ENCODE data around the gene CYTH1.

CYTH1 gene

DNA sequence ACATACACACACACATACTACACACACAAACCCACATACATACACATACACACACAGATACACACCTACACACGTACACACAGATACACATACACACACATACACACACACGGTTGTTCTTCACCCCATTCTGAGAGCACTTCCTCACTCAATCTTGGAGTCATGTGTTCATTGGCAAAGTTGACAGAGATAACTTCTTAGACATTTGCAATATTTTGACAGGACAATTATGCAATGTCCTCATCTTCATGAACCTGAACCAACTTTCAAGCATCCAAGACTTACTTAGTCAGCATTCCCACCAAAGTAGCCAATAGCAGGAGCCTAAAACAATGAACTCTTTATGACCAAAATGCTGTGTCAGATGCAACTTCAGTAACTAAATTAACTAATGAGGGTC, 127.7 kb downstream of the CYTH1 start:
- no peak for ATAC-seq
- no peak for TF ChIP-seq CSDC2 (CRISPR knock-in tag; IDR thresholded peaks at IDR 0.05)
- no peak for TF ChIP-seq ISL1 (CRISPR knock-in tag; IDR thresholded peaks at IDR 0.05)
- no peak for TF ChIP-seq ESRRG (CRISPR knock-in tag; IDR thresholded peaks at IDR 0.05)
- no peak for TF ChIP-seq ARNTL (CRISPR knock-in tag; IDR thresholded peaks at IDR 0.05; ENCODE audit: borderline replicate concordance, low read depth)
- no peak for TF ChIP-seq GLIS3 (CRISPR knock-in tag; IDR thresholded peaks at IDR 0.05)
- no peak for TF ChIP-seq ZNF70 (CRISPR knock-in tag; IDR thresholded peaks at IDR 0.05)
- no peak for TF ChIP-seq ZNF8 (CRISPR knock-in tag; IDR thresholded peaks at IDR 0.05)
- TF ChIP-seq, protein P1, sequence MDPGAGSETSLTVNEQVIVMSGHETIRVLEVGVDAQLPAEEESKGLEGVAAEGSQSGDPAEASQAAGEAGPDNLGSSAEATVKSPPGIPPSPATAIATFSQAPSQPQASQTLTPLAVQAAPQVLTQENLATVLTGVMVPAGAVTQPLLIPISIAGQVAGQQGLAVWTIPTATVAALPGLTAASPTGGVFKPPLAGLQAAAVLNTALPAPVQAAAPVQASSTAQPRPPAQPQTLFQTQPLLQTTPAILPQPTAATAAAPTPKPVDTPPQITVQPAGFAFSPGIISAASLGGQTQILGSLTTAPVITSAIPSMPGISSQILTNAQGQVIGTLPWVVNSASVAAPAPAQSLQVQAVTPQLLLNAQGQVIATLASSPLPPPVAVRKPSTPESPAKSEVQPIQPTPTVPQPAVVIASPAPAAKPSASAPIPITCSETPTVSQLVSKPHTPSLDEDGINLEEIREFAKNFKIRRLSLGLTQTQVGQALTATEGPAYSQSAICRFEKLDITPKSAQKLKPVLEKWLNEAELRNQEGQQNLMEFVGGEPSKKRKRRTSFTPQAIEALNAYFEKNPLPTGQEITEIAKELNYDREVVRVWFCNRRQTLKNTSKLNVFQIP (CRISPR knock-in tag; IDR thresholded peaks at IDR 0.05; ENCODE audit: borderline replicate concordance, low read depth) = no peak
- TF ChIP-seq ZC3H10 (CRISPR knock-in tag; IDR thresholded peaks at IDR 0.05) = no peak
- no peak for TF ChIP-seq OSR1 (CRISPR knock-in tag; IDR thresholded peaks at IDR 0.05)
- no peak for TF ChIP-seq TCF4 (CRISPR knock-in tag; IDR thresholded peaks at IDR 0.05; ENCODE audit: borderline replicate concordance)
- TF ChIP-seq TOX (CRISPR knock-in tag; IDR thresholded peaks at IDR 0.05; ENCODE audit: borderline replicate concordance) = no peak

DNA sequence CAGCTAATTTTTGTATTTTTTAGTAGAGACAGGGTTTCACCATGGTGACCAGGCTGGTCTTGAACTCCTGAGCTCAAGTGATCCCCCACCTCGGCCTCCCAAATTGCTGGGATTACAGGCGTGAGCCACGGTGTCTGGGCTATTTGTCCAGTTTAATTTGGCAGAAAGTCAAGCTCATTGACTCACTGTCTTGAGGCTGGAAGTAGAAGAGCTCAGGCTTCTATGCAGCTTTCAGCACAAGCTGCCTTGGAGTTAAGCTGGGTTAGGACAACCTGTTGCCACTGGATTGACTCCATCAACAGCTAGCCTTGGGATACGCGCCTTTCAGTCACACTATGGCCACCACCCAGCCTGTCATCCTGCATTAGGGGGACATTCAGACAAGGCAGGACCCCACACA, 128.7 kb downstream of the CYTH1 start:
- TF ChIP-seq PPARA (CRISPR knock-in tag; IDR thresholded peaks at IDR 0.05; ENCODE audit: borderline replicate concordance) (no peak), ZFP30 (CRISPR knock-in tag; IDR thresholded peaks at IDR 0.05) (no peak), BACH2 (CRISPR knock-in tag; IDR thresholded peaks at IDR 0.05; ENCODE audit: borderline replicate concordance) (no peak), ARNTL (CRISPR knock-in tag; IDR thresholded peaks at IDR 0.05; ENCODE audit: borderline replicate concordance, low read depth) (no peak), ZFP3 (CRISPR knock-in tag; IDR thresholded peaks at IDR 0.05) (no peak)
- TF ChIP-seq, protein P2, sequence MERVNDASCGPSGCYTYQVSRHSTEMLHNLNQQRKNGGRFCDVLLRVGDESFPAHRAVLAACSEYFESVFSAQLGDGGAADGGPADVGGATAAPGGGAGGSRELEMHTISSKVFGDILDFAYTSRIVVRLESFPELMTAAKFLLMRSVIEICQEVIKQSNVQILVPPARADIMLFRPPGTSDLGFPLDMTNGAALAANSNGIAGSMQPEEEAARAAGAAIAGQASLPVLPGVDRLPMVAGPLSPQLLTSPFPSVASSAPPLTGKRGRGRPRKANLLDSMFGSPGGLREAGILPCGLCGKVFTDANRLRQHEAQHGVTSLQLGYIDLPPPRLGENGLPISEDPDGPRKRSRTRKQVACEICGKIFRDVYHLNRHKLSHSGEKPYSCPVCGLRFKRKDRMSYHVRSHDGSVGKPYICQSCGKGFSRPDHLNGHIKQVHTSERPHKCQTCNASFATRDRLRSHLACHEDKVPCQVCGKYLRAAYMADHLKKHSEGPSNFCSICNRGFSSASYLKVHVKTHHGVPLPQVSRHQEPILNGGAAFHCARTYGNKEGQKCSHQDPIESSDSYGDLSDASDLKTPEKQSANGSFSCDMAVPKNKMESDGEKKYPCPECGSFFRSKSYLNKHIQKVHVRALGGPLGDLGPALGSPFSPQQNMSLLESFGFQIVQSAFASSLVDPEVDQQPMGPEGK (CRISPR knock-in tag; IDR thresholded peaks at IDR 0.05; ENCODE audit: borderline replicate concordance) = no peak
- ATAC-seq = peak; percentile 31; the same call in 1 of the 3 replicates

DNA sequence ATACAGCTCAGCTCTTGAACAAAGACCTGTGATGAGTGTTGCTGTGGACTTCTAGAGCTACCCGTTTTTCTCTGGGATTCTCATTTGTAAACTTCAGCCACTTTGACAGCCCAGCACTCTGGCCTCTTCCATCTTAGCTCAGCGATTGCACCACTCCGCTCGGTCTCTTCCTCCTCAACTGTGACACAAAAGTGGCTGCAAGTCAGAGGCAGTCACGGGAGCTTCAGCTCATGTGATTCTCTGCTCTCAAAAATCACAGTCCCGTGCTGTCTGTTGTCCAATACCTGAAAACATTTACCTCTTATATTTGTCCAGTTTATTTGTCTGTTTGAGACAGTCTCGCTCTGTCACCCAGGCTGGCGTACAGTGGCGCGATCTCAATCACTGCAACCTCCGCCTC, 129.2 kb downstream of the CYTH1 start:
- ATAC-seq = no peak
- TF ChIP-seq ARNTL (CRISPR knock-in tag; IDR thresholded peaks at IDR 0.05; ENCODE audit: borderline replicate concordance, low read depth) (no peak), BACH2 (CRISPR knock-in tag; IDR thresholded peaks at IDR 0.05; ENCODE audit: borderline replicate concordance) (no peak), ZNF8 (CRISPR knock-in tag; IDR thresholded peaks at IDR 0.05) (no peak), SNAI2 (CRISPR knock-in tag; IDR thresholded peaks at IDR 0.05) (no peak), CSDC2 (CRISPR knock-in tag; IDR thresholded peaks at IDR 0.05) (no peak), ZNF565 (CRISPR knock-in tag; conservative IDR thresholded peaks at IDR 0.05; ENCODE audit: low read depth) (no peak), GLIS3 (CRISPR knock-in tag; IDR thresholded peaks at IDR 0.05) (no peak), TCF4 (CRISPR knock-in tag; IDR thresholded peaks at IDR 0.05; ENCODE audit: borderline replicate concordance) (no peak), ZFP30 (CRISPR knock-in tag; IDR thresholded peaks at IDR 0.05) (no peak), OSR1 (CRISPR knock-in tag; IDR thresholded peaks at IDR 0.05) (no peak)
- TF ChIP-seq, protein P2 (CRISPR knock-in tag; IDR thresholded peaks at IDR 0.05; ENCODE audit: borderline replicate concordance) = no peak
- TF ChIP-seq, protein P1 (CRISPR knock-in tag; IDR thresholded peaks at IDR 0.05; ENCODE audit: borderline replicate concordance, low read depth) = no peak
- TF ChIP-seq, protein P3, sequence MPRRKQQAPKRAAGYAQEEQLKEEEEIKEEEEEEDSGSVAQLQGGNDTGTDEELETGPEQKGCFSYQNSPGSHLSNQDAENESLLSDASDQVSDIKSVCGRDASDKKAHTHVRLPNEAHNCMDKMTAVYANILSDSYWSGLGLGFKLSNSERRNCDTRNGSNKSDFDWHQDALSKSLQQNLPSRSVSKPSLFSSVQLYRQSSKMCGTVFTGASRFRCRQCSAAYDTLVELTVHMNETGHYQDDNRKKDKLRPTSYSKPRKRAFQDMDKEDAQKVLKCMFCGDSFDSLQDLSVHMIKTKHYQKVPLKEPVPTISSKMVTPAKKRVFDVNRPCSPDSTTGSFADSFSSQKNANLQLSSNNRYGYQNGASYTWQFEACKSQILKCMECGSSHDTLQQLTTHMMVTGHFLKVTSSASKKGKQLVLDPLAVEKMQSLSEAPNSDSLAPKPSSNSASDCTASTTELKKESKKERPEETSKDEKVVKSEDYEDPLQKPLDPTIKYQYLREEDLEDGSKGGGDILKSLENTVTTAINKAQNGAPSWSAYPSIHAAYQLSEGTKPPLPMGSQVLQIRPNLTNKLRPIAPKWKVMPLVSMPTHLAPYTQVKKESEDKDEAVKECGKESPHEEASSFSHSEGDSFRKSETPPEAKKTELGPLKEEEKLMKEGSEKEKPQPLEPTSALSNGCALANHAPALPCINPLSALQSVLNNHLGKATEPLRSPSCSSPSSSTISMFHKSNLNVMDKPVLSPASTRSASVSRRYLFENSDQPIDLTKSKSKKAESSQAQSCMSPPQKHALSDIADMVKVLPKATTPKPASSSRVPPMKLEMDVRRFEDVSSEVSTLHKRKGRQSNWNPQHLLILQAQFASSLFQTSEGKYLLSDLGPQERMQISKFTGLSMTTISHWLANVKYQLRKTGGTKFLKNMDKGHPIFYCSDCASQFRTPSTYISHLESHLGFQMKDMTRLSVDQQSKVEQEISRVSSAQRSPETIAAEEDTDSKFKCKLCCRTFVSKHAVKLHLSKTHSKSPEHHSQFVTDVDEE (CRISPR knock-in tag; IDR thresholded peaks at IDR 0.05) = no peak
- TF ChIP-seq, protein P4, sequence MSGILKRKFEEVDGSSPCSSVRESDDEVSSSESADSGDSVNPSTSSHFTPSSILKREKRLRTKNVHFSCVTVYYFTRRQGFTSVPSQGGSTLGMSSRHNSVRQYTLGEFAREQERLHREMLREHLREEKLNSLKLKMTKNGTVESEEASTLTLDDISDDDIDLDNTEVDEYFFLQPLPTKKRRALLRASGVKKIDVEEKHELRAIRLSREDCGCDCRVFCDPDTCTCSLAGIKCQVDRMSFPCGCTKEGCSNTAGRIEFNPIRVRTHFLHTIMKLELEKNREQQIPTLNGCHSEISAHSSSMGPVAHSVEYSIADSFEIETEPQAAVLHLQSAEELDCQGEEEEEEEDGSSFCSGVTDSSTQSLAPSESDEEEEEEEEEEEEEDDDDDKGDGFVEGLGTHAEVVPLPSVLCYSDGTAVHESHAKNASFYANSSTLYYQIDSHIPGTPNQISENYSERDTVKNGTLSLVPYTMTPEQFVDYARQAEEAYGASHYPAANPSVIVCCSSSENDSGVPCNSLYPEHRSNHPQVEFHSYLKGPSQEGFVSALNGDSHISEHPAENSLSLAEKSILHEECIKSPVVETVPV (CRISPR knock-in tag; IDR thresholded peaks at IDR 0.05) = no peak

Measured in SK-N-SH treated with all-trans-retinoic acid at 6 μM for 48 hours (cell line).